Measurements from ENCODE around the gene TMPO.
"Not testable (repeated sequence)": the region's sequence is repeated elsewhere in the genome, so short reads cannot be mapped to it uniquely, and the experiment has no call there.

TMPO gene

DNA sequence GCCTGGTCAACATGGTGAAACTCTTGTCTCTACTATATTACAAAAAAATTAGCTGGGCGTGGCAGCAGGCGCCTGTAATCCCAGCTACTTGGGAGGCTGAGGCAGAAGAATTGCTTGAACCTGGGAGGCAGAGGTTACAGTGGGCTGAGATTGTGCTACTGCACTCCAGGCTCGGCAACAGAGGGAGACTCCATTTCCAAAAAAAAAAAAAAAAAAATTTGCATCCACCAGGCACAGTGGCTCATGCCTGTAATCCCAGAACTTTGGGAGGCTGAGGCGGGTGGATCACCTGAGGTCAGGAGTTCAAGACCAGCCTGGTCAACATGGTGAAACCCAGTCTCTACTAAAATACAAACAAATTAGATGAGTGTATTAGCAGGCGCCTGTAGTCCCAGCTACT, 3.6 kb upstream of the TMPO start:
- DNase-seq (ENCODE audit: low spot score) = not testable (repeated sequence)

DNA sequence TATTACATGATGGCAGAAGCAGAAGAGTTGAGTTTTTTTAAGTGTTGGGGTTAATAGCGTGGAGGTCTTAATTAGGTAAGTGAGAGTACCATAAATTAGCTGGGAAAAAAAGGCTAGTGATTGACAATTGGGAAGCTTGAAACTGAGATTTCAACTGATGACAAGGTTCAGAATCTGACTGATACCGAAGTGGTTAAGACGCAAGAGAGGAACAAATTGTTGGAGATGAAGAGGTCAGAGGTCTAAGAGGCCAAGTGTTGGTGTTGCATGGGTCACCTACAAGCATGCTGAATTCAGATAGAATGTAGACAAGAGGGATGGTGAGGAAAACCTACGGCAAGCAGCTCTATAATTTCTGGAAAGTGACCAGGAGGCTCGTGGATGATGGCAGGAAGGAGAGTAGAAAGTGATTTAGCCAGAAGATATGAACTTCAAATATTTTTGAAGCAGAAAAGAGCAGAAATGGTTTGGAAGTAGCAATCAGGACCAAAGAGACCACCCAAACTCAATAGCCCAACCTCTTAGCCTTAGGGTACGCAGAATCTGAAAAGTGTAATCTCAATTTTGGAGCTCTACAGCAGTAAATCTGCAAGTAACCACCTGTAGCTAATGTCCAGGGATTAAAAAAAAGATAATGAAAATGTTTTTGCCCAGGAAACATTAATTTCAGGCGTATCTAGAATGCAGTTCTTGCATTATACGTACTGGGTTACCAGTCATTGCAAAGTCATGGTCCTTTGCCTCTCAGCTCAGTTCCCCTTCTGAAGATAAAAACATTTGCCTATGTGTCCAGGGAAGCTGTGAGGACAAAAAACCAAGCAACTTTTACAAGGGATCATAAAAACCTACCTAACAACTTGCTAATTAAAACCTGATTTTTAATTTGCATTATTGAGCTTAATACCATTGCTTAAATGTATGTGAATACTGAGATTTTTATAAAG, 1.7 kb upstream of the TMPO start:
- no peak for DNase-seq (ENCODE audit: low spot score)

DNA sequence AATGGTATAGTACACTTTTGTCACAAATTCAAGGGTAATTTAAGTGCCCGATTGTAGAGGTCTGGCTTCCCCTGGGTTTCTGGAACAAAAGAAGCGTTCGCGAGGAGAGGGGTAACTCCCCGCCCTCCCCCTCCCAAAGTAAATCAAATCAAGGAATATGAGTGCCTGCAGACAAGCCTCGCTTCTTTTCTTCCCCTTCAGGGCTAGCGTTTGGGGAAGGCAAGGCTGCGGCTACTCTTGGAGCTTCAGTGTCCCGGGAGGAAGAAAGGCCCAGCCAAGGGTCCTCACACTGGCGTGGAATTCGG, 456 bp upstream of the TMPO start:
- DNase-seq (ENCODE audit: low spot score) = no peak

DNA sequence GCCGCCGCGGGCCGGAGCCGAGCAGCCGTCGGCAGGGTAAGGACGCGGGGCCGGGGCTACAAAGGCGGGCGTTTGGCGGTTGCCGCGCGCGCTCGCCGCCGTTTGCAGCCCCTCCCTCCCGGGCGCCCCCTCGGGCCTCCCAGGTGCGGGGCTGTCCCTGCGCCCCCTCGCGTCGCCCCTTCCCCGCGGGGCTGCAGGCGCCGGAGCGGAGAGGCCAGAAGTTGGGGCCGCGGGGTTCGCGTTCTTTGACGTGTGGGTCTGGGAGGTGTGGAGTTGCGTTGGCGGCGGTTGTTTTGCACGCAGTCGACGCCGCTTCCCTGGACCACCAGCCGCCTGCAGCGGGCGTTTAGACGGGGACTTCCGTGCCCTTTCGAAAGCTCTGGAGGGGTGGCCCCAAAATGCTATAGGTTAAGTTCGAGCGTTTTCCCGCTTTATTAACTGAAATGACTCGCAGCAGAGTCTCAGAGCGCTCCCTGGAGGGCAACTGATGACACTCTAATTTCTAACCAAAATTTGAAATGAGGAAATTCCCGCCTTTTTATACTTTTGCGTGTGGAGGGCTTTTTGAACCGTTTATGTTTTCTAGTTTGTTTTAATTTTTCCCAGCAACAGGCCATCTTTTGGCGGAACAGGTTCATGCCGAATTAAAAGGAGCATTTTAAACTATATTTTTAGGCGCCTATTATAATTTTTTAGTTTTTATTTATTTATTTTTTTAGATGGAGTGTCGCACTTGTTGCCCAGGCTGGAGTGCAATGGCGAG, 902 bp downstream of the TMPO start:
- DNase-seq (ENCODE audit: low spot score) = peak; percentile 52

DNA sequence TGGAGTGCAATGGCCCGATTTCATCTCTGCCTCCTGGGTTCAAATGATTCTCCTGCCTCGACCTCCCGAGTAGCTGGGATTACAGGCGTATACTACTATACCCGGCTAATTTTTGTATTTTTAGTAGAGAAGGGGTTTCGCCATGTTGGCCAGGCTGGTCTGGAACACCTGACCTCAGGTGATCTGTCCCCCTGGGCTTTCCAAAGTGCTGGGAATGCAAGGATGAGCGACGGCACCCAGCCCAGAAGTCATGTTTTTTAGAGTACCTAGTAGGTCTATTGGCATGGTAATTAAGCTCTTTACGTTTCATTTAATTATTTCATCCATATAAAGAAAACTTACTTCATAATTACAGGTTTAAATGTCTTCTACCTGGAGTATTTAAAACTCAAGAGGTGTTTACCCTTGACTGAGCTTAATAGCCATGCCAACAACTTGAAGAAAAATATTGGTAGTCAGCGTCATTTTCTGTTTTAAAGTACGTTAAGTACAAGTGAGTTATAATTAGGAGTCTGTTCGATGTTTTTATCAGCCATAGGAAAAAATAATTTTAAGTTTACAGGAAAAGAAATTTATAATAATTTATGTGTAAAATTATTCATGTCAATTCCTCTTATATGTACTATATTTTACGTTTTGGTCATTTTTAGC, 4.0 kb downstream of the TMPO start:
- DNase-seq (ENCODE audit: low spot score) = no peak

DNA sequence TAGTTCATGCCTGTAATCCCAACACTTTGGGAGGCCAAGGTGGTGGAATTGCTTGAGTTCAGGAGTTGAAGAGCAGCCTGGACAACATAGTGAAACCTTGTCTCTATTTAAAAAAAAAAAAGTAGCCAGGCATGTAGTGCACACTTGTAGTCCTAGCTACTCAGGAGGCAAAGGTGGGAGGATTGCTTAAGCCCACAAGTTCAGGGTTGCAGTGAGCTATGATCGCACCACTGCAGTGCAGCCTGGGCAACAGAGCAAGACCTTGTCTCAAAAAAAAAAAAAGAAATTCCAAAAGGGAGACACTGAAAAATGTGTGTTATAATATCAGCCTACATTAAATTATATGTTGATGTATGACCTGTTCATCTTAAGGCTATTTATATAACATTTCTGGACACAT, 14.7 kb downstream of the TMPO start:
- DNase-seq (ENCODE audit: low spot score) = no peak

DNA sequence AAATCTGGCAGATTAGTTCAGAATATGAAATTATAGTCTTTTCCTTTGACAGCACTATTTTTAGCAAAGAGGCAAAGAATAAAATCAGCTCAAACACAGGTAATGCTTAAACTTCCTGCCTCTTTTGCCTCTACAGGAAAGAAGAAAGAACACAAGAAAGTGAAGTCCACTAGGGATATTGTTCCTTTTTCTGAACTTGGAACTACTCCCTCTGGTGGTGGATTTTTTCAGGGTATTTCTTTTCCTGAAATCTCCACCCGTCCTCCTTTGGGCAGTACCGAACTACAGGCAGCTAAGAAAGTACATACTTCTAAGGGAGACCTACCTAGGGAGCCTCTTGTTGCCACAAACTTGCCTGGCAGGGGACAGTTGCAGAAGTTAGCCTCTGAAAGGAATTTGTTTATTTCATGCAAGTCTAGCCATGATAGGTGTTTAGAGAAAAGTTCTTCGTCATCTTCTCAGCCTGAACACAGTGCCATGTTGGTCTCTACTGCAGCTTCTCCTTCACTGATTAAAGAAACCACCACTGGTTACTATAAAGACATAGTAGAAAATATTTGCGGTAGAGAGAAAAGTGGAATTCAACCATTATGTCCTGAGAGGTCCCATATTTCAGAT, 17.4 kb downstream of the TMPO start:
- DNase-seq (ENCODE audit: low spot score) = no peak

DNA sequence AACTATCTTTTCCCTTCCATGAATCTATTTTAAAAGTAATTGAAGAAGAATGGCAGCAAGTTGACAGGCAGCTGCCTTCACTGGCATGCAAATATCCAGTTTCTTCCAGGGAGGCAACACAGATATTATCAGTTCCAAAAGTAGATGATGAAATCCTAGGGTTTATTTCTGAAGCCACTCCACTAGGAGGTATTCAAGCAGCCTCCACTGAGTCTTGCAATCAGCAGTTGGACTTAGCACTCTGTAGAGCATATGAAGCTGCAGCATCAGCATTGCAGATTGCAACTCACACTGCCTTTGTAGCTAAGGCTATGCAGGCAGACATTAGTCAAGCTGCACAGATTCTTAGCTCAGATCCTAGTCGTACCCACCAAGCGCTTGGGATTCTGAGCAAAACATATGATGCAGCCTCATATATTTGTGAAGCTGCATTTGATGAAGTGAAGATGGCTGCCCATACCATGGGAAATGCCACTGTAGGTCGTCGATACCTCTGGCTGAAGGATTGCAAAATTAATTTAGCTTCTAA, 18.4 kb downstream of the TMPO start:
- DNase-seq (ENCODE audit: low spot score) = no peak

DNA sequence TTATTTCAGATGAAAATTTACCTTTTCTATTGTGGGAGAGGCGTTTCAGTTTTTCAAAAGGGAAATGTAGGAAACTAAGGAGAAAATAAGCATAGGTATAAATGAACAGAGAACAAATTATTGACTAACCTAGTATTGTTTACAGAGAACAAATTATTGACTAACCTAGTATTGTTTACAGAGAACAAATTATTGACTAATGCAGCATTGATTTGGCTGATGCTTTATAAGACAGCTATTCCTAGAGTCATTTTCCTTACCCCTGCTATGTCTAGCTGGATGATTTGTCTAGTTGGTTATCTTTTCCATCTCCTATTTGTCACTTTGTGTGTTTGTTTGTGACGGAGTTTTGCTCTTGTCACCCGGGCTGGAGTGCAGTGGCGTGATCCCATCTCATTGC, 22.6 kb downstream of the TMPO start:
- no peak for DNase-seq (ENCODE audit: low spot score)

DNA sequence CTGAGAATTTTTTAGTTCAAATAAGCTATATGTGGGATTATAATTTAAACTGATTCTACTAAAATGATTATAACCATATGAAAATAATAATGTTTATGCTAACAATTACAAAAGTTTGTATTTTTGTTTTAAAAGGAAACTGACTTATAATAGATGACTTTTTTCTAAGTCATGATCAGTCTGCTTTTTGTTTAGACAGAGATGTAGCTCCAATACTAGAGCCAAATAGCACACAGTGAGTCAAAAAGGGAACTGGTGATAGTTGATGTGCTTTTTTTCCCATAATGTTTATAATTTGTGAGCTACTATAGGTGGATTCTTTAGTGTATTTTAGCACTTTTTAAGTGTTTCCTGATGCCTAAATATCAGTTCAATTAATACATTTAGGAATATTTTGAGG, 28.3 kb downstream of the TMPO start:
- no peak for DNase-seq (ENCODE audit: low spot score)

DNA sequence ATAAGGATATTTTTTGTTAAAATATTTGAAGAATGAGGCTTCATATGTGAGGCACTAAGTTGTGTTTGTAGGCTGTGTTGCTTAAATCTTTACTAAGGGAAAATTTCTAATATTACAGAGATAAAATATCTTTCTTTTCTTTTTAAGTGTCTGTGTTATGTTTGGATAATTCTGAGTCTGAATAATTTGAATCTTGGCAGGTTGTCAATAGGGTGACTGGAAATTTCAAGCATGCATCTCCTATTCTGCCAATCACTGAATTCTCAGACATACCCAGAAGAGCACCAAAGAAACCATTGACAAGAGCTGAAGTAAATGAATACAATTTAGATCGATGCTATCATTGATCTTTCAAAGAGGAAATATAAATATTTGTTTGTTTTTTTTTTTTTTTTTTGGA, 29.4 kb downstream of the TMPO start:
- no peak for DNase-seq (ENCODE audit: low spot score)

DNA sequence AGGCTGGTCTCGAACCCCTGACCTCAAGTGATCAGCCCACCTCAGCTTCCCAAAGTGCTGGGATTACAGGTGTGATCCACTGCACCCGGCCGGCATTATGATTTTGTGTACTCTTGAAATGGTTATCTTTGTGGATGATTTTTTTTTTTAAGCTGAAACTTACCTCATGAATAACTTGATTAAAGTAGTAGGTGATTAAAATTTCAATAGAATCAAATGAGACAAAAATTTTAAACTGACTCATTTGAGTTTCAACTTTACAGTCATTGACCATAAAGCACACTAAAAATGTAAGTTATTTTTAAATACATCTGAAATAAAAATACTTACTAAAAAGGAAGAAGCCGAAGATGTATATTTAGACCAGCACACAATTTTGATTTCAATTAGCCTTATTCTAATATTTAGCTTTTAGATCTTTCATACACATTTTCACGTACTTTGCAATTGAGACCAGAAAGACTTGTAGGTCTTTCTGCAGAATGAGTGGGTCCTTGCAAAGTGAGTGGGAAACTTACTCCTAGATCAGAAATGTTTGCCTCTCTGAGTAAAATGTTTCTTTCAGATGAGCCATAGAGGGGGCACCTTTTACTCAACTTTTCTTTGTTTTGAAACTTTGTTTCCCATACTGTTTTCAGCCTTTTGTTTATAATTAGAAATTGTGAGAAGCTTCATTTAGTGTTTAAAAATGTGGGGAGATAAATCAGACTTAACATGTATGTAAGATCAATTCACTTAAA, 34.2 kb downstream of the TMPO start:
- no peak for DNase-seq (ENCODE audit: low spot score)

DNA sequence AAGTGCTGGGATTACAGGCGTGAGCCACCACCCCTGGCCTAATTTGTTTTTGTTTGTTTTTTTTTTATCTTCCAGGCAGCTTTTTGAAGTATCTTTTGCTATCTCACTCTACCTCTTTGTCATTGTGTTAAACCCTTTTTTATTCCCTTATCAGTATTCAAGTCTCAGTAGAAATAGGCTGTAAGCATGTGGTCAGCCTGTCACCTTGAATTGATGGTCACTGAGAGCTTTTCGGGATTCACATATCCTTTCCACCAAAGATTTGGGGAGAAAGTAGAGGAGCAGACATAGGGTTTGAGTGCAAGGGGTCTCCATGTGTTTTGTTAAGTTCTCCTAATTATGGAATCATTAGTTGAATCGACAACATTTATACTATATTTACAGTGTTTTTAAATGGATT, 36.4 kb downstream of the TMPO start:
- no peak for DNase-seq (ENCODE audit: low spot score)

DNA sequence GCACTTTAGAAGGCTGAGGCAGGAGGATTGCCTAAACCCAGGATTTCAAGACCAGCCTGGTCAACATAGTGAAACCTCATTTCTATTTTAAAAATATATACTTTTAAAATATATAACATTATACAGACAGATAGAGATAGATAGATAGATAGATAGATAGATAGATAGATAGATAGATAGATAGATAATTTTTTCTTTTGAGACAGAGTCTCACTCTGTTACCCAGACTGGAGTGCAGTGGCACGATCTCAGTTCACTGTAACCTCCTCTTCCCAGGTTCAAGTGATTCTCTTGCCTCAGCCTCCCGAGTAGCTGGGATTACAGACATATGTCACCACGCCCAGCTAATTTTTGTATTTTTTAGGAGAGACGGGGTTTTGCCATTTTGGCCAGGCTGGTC, 42.7 kb downstream of the TMPO start:
- not testable (repeated sequence) for DNase-seq (ENCODE audit: low spot score)

DNA sequence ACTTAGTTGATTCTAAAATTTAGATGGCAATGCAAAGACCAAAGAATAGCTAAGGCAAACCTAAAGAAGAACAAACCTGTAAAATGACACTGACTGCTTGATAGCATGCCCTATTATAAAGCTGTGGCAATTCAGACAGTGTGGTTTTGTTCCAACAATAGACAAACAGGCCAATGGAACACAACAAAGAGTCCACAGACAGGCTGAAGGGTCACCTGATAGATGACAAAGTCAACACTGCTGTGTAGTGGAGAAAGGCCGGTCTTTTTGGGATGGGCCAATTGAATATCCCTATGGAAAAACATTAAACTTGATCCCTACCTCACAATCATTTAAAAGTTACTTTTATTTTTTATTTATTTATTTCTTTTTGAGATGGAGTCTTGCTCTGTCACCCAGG, 44.3 kb downstream of the TMPO start:
- no peak for DNase-seq (ENCODE audit: low spot score)

DNA sequence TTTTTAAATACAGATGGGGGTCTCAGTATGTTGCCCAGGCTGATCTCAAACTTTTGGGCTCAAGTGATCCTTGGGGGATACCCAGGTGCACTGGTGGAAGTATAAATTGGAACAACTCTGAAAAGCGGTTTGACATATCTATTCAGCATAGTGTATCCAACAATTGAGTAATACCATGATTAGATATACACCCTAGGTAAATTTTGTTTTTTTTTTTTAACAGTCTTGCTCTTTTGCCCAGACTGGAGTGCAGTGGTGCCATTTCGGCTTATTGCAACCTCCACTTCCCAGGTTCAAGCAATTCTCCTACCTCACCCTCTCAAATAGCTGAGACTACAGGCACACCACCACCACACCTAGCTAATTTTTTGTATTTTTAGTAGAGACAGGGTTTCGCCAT, 46.5 kb downstream of the TMPO start:
- DNase-seq (ENCODE audit: low spot score) = no peak

DNA sequence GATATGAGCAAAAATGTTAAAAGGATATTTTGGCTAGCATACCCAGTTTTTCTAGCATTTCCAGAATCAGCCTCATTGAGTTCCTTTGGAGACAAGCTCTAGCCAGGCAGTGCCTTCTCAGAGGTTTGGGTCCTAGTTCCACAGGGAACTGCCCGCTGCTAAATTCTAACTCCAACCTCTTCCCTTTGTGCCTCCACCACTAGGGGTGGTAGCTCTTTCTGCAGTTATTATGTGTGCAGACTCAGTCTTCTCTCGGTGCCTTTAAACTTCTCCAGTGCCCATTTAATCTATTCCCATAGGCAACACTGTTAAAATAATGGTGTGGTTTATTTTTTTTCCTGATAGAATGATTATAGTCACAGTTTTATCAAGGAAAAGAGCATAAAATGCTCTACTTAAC, 56.6 kb downstream of the TMPO start:
- no peak for DNase-seq (ENCODE audit: low spot score)

DNA sequence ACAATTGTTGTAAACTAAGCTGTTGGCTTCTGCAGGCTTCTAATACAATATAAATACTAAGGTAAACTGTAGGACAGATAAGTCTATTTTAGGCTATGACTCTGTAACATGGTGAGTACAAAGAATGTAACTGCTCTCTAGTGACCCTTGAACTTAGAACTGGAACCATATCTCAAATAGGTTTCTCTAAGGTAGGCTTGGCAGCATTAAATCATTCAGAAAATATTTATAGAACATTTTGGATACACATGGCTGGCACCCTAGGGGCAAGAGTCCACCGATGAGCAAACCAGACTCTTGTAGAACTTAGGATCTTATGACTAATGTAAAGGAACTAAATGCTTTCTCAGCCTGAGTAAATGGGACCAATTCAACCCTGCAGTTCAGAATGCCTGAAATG, 58.7 kb downstream of the TMPO start:
- DNase-seq (ENCODE audit: low spot score) = no peak

DNA sequence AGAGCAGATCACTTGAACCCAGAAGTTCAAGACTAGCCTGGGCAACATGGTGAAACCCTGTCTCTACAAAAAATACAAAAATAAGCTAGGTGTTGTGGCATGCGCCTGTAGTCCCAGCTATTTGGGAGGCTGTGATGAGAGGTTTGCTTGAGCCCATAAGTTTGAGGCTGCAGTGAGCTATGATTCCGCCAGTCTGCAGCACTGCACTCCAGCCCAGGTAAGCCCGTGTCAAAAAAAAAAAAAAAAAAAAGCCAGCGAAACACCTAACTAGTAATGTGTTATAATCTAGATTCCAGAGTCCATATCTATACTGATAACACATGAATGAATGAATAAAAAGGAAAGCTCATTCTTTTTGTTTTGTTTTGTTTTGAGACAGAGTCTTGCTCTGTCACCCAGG, 59.6 kb downstream of the TMPO start:
- no peak for DNase-seq (ENCODE audit: low spot score)

DNA sequence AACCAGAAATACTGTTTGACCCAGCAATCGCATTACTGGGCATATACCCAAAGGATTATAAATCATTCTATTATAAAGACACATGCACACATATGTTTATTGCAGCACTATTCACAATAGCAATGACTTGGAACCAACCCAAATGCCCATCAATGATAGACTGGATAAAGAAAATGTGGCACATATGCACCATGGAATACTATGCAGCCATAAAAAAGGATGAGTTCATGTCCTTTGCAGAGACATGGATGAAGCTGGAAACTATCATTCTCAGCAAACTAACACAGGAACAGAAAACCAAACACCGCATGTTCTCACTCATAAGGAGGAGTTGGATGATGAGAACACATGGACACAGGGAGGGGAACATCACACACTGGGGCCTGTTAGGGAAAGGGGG, 61.4 kb downstream of the TMPO start:
- DNase-seq (ENCODE audit: low spot score) = not testable (repeated sequence)

DNA sequence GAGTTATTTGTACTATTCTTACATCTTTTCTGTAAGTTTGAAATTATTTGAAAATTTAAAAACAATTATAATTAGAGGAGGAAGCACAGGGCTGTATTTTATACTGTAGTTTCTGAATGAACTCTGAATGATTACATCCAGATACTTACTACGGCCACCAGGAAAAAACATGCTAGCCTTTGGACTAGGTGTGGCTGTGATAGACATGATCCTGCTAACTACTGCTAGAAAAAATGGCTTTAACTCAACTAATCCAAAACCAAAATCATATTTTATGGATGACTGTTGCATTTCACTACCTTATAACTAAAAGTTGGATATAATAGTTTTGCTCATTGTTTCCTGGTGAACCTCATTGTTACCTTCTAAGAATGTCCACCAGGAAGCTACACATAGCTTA, 63.0 kb downstream of the TMPO start:
- no peak for DNase-seq (ENCODE audit: low spot score)

DNA sequence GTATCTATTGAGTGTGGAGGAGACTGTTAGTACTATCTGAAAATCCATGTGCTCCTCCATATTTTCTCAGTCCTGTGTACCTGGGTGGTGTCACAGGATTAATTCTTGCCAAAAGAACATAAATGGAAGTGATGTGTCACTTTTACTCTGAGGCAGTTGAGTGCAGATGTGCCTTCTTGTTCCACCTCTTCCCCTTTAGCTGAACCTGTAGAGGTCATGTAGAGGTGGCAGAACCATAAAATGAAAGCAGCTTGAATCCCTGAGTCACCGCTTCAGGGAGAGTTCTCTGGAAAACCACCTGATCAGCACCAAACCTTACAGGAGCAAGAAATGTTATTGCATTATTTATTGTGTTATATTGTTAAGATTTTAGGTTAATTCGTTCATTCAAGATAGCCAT, 63.4 kb downstream of the TMPO start:
- DNase-seq (ENCODE audit: low spot score) = no peak
